Spinal cord (tissue), 10 donors: ENCODE results near the gene ARL15. TPM values are rescaled to one million over a fixed set of nuclear protein-coding genes. Genes with fewer than 3 reads are reported as not detected.
"Not testable (repeated sequence)": the region's sequence is repeated elsewhere in the genome, so short reads cannot be mapped to it uniquely, and the experiment has no call there.

ENCODE experiments used
- DNase-seq, 6 donors: peaks; one replicate each; pipeline versions ENCODE4 v3.0.0 to v3.0.0-alpha.2; 2013 to 2015; ENCODE audit warnings: low spot score in 6 of 6, low read depth in 4 of 6
- H3K27ac ChIP-seq: one replicate; pipeline ENCODE4 v1.5.1; 2013; ENCODE audit warnings: low read depth, low read length, control low read depth
- H3K27me3 ChIP-seq: one replicate; pipeline ENCODE4 v1.6.1; 2013; ENCODE audit warnings: low read length; ENCODE audit not compliant: control insufficient read depth, insufficient read depth
- H3K36me3 ChIP-seq: one replicate; pipeline ENCODE4 v1.6.1; 2013; ENCODE audit warnings: low read length; ENCODE audit not compliant: control insufficient read depth, insufficient read depth
- H3K4me1 ChIP-seq: one replicate; pipeline ENCODE4 v1.6.1; 2013; ENCODE audit warnings: low read length; ENCODE audit not compliant: control insufficient read depth, insufficient read depth
- H3K4me3 ChIP-seq: one replicate; pipeline ENCODE4 v1.5.1; 2013; ENCODE audit warnings: low read depth, low read length, control low read depth
- H3K9me3 ChIP-seq: one replicate; pipeline ENCODE4 v1.6.1; 2013; ENCODE audit warnings: low read length; ENCODE audit not compliant: control insufficient read depth, insufficient read depth
- WGBS: methylation state at CpG from one replicate; pipeline ENCODE4 v1.1.5; 2013; ENCODE audit warnings: missing lambda C conversion rate; ENCODE audit not compliant: insufficient coverage; 5-methylcytosine and 5-hydroxymethylcytosine counted together
- polyA plus RNA-seq, 2 donors: library from polyadenylated mRNA; unstranded; fragments of 120-200 nt; gene quantifications; one replicate each; pipeline ENCODE4 v1.2.1, GENCODE V29; 2013; ENCODE audit not compliant: insufficient read length in 2 of 2
- small RNA-seq: library from RNA; depleted of rRNA; stranded (forward); fragments of <200 nt; gene quantifications from one replicate; pipeline ENCODE3, GENCODE V24; 2014; ENCODE audit warnings: low replicate concordance
- total RNA-seq, 2 donors: library from RNA; depleted of rRNA in 1 of 2; stranded (reverse); fragments of 120-200 nt in 1 of 2; fragments of >200 nt in 1 of 2; gene quantifications; one replicate each; pipeline versions ENCODE4 v1.2.3 to v1.2.4, GENCODE V29; 2013 to 2014
- donor health status: healthy.

The ARL15 gene
- total and polyA plus RNA-seq, 4 donors = 24.7 to 67.6 (median 36.4) TPM

GRCh38 chr5:53856506-53856905, 453.9 kb downstream of the ARL15 start:
- H3K36me3 ChIP-seq = no peaks in the 10 kb centered on the region
- H3K27ac ChIP-seq = no peak overlapping the region
- WGBS = 84% methylated on average over 3 of the region's 3 CpGs
- H3K4me3 ChIP-seq = no peak overlapping the region
- peaks cover 3% of the 10 kb centered on the region for H3K9me3 ChIP-seq
- no peaks in the 10 kb centered on the region for H3K4me1 ChIP-seq
- no peak for DNase-seq
- no peaks in the 10 kb centered on the region for H3K27me3 ChIP-seq

- H3K4me1 ChIP-seq, H3K27me3 ChIP-seq, H3K4me3 ChIP-seq, H3K36me3 ChIP-seq, H3K9me3 ChIP-seq, H3K27ac ChIP-seq, DNase-seq: not testable (repeated sequence)
- WGBS = 97% methylated on average over 19 of the region's 19 CpGs
These were observed 473.4 kb downstream of the ARL15 start for GRCh38 chr5:53836851-53837430.

GRCh38 chr5:53834500-53834899, 475.9 kb downstream of the ARL15 start:
- no peak for DNase-seq
- no peak overlapping the region for H3K4me3 ChIP-seq
- no peaks in the 10 kb centered on the region for H3K36me3 ChIP-seq
- H3K9me3 ChIP-seq = no peaks in the 10 kb centered on the region
- H3K27me3 ChIP-seq = no peaks in the 10 kb centered on the region
- 100% methylated on average over 1 of the region's 4 CpGs for WGBS
- H3K27ac ChIP-seq = no peak overlapping the region
- H3K4me1 ChIP-seq = no peaks in the 10 kb centered on the region

Small RNA genes lying within 50 kb of the gene (small RNA-seq; reads per million reads assigned to genes)
- gene AC008873.1 = not detected
- not detected for gene MIR4459
- gene MIR581 = not detected
- not detected for gene RNU6-272P

Other genes with a start within 250 kb of the ARL15 start
- gene HSPB3, start 145.1 kb upstream of the ARL15 start, total RNA-seq = 1 to 10 TPM in 1 of 2 donors, under 1 TPM in 1; 0.33 to 1.4 TPM
- gene HSPB3, start 145.1 kb upstream of the ARL15 start, polyA plus RNA-seq = under 1 TPM; 0.44 to 0.81 TPM
- gene SNX18, start 207.2 kb upstream of the ARL15 start, total RNA-seq = 10 to 100 TPM; 28.0 to 31.6 TPM
- gene SNX18, start 207.2 kb upstream of the ARL15 start, polyA plus RNA-seq = 10 to 100 TPM; 18.2 to 24.8 TPM